HCT116 (cell line): ENCODE data around the gene TNFRSF1A. TPM values are rescaled to one million over a fixed set of nuclear protein-coding genes. Genes with fewer than 3 reads are reported as not detected.
A peak's percentile ranks its signal among the peaks of the same experiment; 100 is the strongest.

ENCODE experiments used
- ATAC-seq: fragments of 200-7000 bp; cut with Tn5 transposase; 2 replicates; pipeline ENCODE4 v1.9.1; 2020; ENCODE audit warnings: mild to moderate bottlenecking, moderate library complexity
- BruUV-seq: library from RNA; stranded (reverse); fragments of 400-500 nt; replicated peaks from 2 replicates; lab custom pipeline; 2021; lab: Mats Ljungman, UMichigan
- CTCF ChIA-PET: fragments of 300-600 bp; sonication (Branson Sonifier 250); formaldehyde crosslinking; loops from one replicate; lab custom pipeline; 2021; ENCODE audit warnings: antibody characterized with exemption; lab: Charles Lee
- POLR2A ChIA-PET: fragments of 300-600, 350-600 bp; sonication (Branson Sonifier 250); formaldehyde crosslinking; loops from one replicate; lab custom pipeline; 2021; ENCODE audit warnings: antibody characterized with exemption; lab: Charles Lee
- RAD21 ChIA-PET, 2 experiments: fragments of 300-600 bp; sonication (Branson Sonifier 250); formaldehyde crosslinking; loops; one replicate each; lab custom pipeline; 2023; ENCODE audit warnings: low total read pairs in 2 of 2; ENCODE audit not compliant: uncharacterized antibody in 2 of 2, unreplicated experiment in 2 of 2, low non-redundant PET in 1 of 2; lab: Charles Lee
- DNase-seq: peaks from one replicate; pipeline ENCODE4 v3.0.0-alpha.2; 2010; ENCODE audit warnings: low read depth, low spot score
- H2AFZ ChIP-seq: fragments of 200-600 bp; shearing (Covaris generic), sonication (generic); 2 replicates; pipeline ENCODE4 v1.6.1; 2017; ENCODE audit warnings: low read depth, mixed run types, mixed read lengths, antibody characterized with exemption, low read length; ENCODE audit not compliant: poor library complexity, severe bottlenecking
- H3K27ac ChIP-seq: 2 replicates; pipeline ENCODE4 v1.5.1; 2012; ENCODE audit warnings: low read depth, low read length
- H3K27me3 ChIP-seq: fragments of 200-600 bp; sonication (generic); 2 replicates; pipeline ENCODE4 v1.6.1; 2016; ENCODE audit warnings: mixed run types, low read length, mixed read lengths; ENCODE audit not compliant: insufficient read depth
- H3K36me3 ChIP-seq, 2 experiments: fragments of 200-500 bp in 1 of 2; fragments of 200-600 bp in 1 of 2; sonication (Bioruptor generic) in 1 of 2; sonication (generic) in 1 of 2; 2 replicates each; pipeline versions ENCODE4 v1.5.1 to v1.6.1; 2014 to 2016; ENCODE audit warnings: low read length in 2 of 2, inconsistent platforms in 1 of 2, mixed read lengths in 1 of 2, mixed run types in 1 of 2; ENCODE audit not compliant: insufficient read depth in 2 of 2, control insufficient read depth in 1 of 2
- H3K4me1 ChIP-seq, 2 experiments: fragments of 200-600 bp in 1 of 2; sonication (generic) in 1 of 2; 2 replicates each; pipeline versions ENCODE4 v1.5.1 to v1.6.1; 2012 to 2017; ENCODE audit warnings: low read length in 2 of 2, inconsistent platforms in 1 of 2, mild to moderate bottlenecking in 1 of 2, mixed read lengths in 1 of 2, mixed run types in 1 of 2, moderate library complexity in 1 of 2; ENCODE audit not compliant: insufficient read depth in 2 of 2, control insufficient read depth in 1 of 2
- H3K4me2 ChIP-seq: fragments of 200-600 bp; sonication (generic); 2 replicates; pipeline ENCODE4 v1.6.1; 2017; ENCODE audit warnings: mixed run types, low read length, mixed read lengths
- H3K4me3 ChIP-seq, 2 experiments: fragments of 200-600 bp in 1 of 2; sonication (generic) in 1 of 2; replicated peaks in 1 of 2; 2 replicates each; pipeline ENCODE4 v1.5.1; 2011 to 2016; ENCODE audit warnings: low read length in 2 of 2, control low read depth in 1 of 2, low read depth in 1 of 2, mild to moderate bottlenecking in 1 of 2, mixed read lengths in 1 of 2, mixed run types in 1 of 2
- H3K79me2 ChIP-seq: fragments of 200-600 bp; sonication (generic); 2 replicates; pipeline ENCODE4 v1.6.1; 2017; ENCODE audit warnings: mild to moderate bottlenecking, mixed run types, low read length, moderate library complexity, mixed read lengths; ENCODE audit not compliant: insufficient read depth
- H3K9ac ChIP-seq: fragments of 200-600 bp; sonication (generic); 2 replicates; pipeline ENCODE4 v1.6.1; 2016; ENCODE audit warnings: low read length, mixed read lengths
- H3K9me2 ChIP-seq: fragments of 200-600 bp; sonication (generic), shearing (Covaris generic); 2 replicates; pipeline ENCODE4 v1.6.1; 2017; ENCODE audit warnings: mixed run types, mild to moderate bottlenecking, moderate library complexity; ENCODE audit not compliant: insufficient read depth
- H3K9me3 ChIP-seq, 2 experiments: fragments of 200-500 bp in 1 of 2; fragments of 200-600 bp in 1 of 2; sonication (Bioruptor generic) in 1 of 2; sonication (generic) in 1 of 2; 2 replicates each; pipeline ENCODE4 v1.6.1; 2014 to 2017; ENCODE audit warnings: low read length in 2 of 2, mixed read lengths in 2 of 2, inconsistent platforms in 1 of 2, low read depth in 1 of 2, mild to moderate bottlenecking in 1 of 2, mixed run types in 1 of 2, moderate library complexity in 1 of 2; ENCODE audit not compliant: control insufficient read depth in 1 of 2, insufficient read depth in 1 of 2
- H4K20me1 ChIP-seq: fragments of 200-600 bp; sonication (generic), shearing (Covaris generic); 2 replicates; pipeline ENCODE4 v1.6.1; 2017; ENCODE audit warnings: mixed run types, mild to moderate bottlenecking, moderate library complexity; ENCODE audit not compliant: insufficient read depth
- CEBPB ChIP-seq: IDR thresholded peaks from 2 replicates; pipeline ENCODE4 v1.6.1; 2012; ENCODE audit warnings: low read depth
- EZH2 ChIP-seq: fragments of 200-600 bp; sonication (generic); IDR thresholded peaks from 2 replicates; pipeline ENCODE4 v1.6.1; 2017; ENCODE audit warnings: antibody characterized with exemption, mixed run types
- EZH2phosphoT487 ChIP-seq: fragments of 200-600 bp; IDR thresholded peaks from 2 replicates; pipeline ENCODE4 v1.6.1; 2018; ENCODE audit warnings: antibody characterized with exemption, borderline replicate concordance
- JUND ChIP-seq: IDR thresholded peaks from 2 replicates; pipeline ENCODE4 v1.6.1; 2012
- RAD21 ChIP-seq: IDR thresholded peaks from 2 replicates; pipeline ENCODE4 v1.6.1; 2012; ENCODE audit warnings: low read depth, mild to moderate bottlenecking
- SIN3A ChIP-seq: IDR thresholded peaks from 2 replicates; pipeline ENCODE4 v1.6.1; 2012; ENCODE audit warnings: low read depth
- SP1 ChIP-seq: IDR thresholded peaks from 2 replicates; pipeline ENCODE4 v1.6.1; 2012; ENCODE audit warnings: low read depth
- SRF ChIP-seq: IDR thresholded peaks from 2 replicates; pipeline ENCODE4 v1.6.1; 2012; ENCODE audit warnings: low read depth
- YY1 ChIP-seq: IDR thresholded peaks from 2 replicates; pipeline ENCODE4 v1.6.1; 2011; ENCODE audit warnings: low read length, low read depth, moderate library complexity, mild to moderate bottlenecking; ENCODE audit not compliant: insufficient replicate concordance; ENCODE audit errors: extremely low read depth
- ZBTB33 ChIP-seq: IDR thresholded peaks from 2 replicates; pipeline ENCODE4 v1.6.1; 2011; ENCODE audit warnings: mild to moderate bottlenecking, low read length, moderate library complexity; ENCODE audit not compliant: insufficient replicate concordance; ENCODE audit errors: extremely low read depth
- intact Hi-C: fragments of 100-400 bp; cut with micrococcal nuclease; formaldehyde crosslinking; loops from 2 replicates; pipeline ENCODE4 v1.10.0; 2022
- total RNA-seq: library from RNA; stranded (reverse); gene quantifications from one replicate; pipeline ENCODE4 v1.2.1, GENCODE V29; 2021; ENCODE audit not compliant: unreplicated experiment

TNFRSF1A gene
- total RNA-seq, 1 experiment from 2014 or later = 129 TPM

- Histone ChIP-seq H3K9me2 (no peaks in the 10 kb centered on the region), H3K79me2 (peaks cover 39% of the 10 kb centered on the region), H3K9me3 (no peaks in the 10 kb centered on the region), H3K27me3 (no peaks in the 10 kb centered on the region), H3K9ac (peak overlapping the region; percentile 28), H2AFZ (no peak overlapping the region), H3K36me3 (0 out of 4 replicates have a peak, but pooled peaks cover 1 to 2% of the 10 kb centered on the region in 2 experiments), H3K4me2 (peak overlapping the region; percentile 97), H4K20me1 (no peaks in the 10 kb centered on the region), H3K4me3 (no peak overlapping the region), H3K27ac (peak overlapping the region; percentile 40), H3K4me1 (peaks cover 62 to 77% of the 10 kb centered on the region in 2 experiments)
- ChIA-PET RAD21 (interaction anchor here in 1 of 2 experiments (0.7 kb wide), 1 partner anchor 35 kb away, joined by 3 read pairs; no protein-coding TSS in a partner anchor), POLR2A (interaction anchor here (0.9 to 1.2 kb wide), 2 partner anchors 20 to 196 kb away, joined by 3 read pairs; no protein-coding TSS in a partner anchor), CTCF (interaction anchor here (0.9 kb wide), 1 partner anchor 11 kb away, joined by 4 read pairs; no protein-coding TSS in a partner anchor)
- BruUV-seq = no TSS peak
- no peak for TF ChIP-seq CEBPB
- no peak for TF ChIP-seq RAD21
- no peak for TF ChIP-seq EZH2
- TF ChIP-seq SIN3A = no peak
- TF ChIP-seq ZBTB33 = no peak
- TF ChIP-seq EZH2phosphoT487 = no peak
- TF ChIP-seq SP1 = no peak
- TF ChIP-seq SRF = no peak
- no peak for TF ChIP-seq JUND
- TF ChIP-seq YY1 = no peak
- ATAC-seq (no peak), DNase-seq (no peak)
- intact Hi-C loops = no loop called here
These were observed 1.6 kb upstream of the TNFRSF1A start for GRCh38 chr12:6343518-6343917.
